ENCODE data around the gene SMARCD3.

SMARCD3 gene

DNA sequence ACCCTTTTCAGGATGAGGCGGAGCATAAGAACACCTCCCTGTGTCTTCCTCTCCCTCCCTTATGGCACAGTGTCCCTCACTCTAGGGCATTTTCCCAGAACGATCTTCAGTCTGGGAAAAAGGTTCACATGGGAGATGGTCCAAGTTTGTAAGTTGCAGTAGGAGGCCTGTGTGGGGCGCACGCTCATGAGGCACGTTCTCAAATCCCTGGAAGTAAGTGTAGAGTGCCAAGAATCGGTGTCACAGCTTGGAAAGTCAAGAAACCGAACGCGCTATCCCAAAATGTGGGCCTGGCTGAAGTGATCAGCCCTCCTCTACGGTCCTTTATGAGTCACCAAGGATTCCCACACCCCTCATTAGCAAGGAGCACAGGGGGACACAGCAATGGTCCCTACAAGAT lies 23.9 kb upstream of the SMARCD3 start:
- no peak for DNase-seq

DNA sequence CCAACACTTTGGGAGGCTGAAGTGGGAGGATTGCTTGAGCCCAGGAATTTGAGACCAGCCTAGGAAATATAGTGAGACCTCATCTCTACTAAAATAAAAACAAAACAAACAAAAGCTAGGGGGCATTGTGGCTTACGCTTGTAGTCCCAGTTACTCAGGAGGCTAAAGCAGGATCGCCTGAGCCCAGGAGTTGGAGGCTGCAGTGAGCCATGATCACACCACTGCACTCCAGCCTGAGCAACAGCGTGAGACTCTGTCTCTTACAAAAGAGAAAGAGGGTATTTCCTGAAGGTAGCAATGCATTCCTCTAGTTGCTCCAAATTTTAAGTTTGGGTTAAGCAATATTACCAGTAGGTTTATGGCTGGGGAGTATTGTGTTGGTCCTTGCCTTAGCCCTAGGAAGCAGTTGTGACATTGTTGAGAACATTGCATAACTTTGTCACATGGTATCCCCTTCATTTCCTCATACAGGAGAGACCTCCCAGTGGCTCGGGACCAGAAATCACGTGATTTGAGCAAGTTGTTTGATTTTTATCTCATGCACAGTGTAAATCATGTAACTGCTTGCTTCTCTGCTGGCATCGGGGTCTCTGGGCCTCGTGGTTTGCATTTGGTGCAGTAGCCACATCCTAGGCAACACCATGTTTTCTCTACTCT lies 23.3 kb upstream of the SMARCD3 start:
- DNase-seq: peak; percentile 36 to 48

- DNase-seq: no peak
These were observed 21.0 kb upstream of the SMARCD3 start for GRCh38 chr7:151269511-151269910.

DNA sequence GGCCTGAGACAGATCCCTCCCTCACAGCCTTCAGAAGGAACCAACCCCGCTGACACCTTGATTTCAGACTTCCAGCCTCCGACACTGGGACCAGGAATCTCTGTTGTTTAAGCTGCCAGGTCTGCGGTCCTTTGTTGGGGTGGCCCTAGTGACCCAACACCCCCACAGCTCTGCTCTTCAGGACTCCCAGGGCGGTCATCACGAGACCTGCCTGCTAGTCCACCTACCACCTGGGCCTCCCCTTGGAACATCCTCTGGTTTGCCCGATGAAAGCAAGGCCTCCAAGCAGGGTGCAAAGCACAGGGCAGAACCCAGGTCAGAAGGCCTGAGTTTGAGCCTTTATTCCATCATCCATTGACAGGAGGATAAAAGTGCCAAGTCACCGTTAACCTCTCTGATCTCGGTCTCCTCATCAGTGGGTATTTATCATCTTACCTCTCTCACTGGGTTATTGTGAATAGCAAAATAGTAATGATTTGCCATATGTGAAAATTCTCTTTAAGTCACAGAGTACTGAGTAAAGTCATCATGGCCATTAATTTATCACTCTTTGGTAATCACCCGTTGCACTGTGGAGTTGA lies 16.9 kb upstream of the SMARCD3 start:
- DNase-seq: no peak

- no peak for DNase-seq
These were observed 16.1 kb upstream of the SMARCD3 start for GRCh38 chr7:151264615-151265014.

DNA sequence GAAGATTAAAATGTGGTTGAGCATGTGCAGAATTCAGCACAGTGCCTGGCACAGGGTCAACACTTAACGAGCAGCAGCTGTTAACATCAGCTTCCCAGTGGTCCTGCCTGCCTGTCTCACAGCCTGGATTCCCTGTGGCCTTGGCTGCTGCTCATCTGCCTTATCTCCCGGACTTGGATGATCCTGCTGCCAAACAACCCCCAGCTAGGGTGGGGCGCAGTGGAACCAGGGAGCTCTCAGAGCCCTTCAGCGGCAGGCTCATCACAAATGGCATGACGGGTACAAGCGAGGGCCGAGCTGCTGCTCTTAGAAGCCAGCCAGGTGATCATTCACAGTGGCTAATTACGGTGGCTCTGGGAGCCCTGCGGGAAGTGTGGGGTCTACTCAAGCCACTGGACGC lies 13.0 kb upstream of the SMARCD3 start:
- DNase-seq: no peak

GRCh38 chr7:151260883-151261282 lies 12.4 kb upstream of the SMARCD3 start:
- no peak for DNase-seq

GRCh38 chr7:151260471-151260870 lies 12.0 kb upstream of the SMARCD3 start:
- DNase-seq: no peak

- DNase-seq: no peak
These were observed 9.5 kb upstream of the SMARCD3 start for GRCh38 chr7:151257990-151258389.

DNA sequence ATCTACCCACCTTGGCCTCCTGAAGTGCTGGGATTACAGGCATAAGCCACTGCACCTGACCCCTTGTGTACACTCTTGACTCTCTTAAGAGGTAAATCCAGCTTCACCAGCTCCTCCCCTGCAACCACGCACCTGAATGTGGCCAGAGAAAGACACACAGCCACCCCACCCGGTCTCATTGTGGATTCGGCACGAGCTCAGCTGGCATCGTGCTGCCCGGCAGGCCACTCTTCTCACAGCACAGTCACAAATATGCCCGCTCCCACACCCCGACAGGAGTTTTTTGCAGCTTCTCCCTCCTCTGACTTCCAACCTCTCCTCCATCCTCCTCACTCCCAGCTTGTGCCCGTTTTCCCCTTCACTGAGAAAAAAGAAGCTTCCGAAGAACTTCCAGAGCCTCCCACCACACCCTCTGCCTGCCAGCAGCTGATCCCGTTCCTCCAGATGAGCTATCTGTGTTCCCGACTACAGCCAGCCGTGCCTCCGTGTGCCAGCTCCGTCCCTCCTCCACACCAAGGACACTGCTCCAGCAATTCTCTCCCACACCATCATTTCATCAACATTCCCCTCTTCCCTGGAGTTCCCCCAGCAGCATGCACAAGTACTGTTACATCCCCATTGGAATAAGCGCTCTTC lies 8.0 kb upstream of the SMARCD3 start:
- no peak for DNase-seq

GRCh38 chr7:151255390-151255789 lies 6.9 kb upstream of the SMARCD3 start:
- no peak for DNase-seq

DNA sequence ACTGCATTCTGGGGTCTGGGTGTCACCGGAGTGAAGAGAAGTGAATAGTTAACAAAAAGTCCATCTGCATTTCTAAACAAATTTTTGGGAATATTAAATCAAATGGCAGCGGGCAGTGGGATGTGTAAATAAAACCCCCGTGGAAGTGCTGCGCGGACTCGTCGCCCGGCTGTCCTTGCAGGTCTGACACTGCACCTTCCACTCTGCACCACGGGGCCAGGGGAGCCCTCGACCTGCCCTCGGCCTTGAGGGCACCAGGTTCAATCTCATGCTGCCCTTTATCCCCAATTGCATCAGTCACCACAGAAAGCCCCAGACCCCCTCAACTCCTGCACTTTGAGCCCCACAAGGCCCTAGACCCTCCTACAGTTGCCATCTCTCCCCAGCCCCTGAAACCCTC lies 6.4 kb upstream of the SMARCD3 start:
- no peak for DNase-seq

DNA sequence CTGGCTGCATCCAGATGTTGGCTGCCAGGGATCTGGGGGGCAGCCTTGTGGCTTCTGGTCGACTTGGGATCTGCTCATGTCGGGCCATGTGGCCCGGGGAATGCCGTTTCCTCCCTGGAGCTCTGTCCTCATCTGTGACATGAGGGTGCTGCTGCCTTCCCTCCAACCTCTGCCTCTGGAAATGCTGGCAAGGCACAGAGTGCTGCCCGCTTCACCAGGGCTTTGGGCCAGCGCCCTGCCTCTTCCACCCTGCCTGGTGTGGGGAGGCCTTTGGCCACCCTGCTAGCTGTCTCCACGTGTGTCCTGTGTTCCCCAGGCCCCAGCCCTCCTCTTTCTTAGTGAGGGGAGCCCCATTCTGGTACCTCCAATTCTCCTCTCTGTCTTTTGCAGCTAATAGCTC lies 5.8 kb upstream of the SMARCD3 start:
- no peak for DNase-seq

- DNase-seq: no peak
These were observed 4.6 kb upstream of the SMARCD3 start for GRCh38 chr7:151252961-151253711.

GRCh38 chr7:151252561-151252835 lies 4.0 kb upstream of the SMARCD3 start:
- DNase-seq: no peak

DNA sequence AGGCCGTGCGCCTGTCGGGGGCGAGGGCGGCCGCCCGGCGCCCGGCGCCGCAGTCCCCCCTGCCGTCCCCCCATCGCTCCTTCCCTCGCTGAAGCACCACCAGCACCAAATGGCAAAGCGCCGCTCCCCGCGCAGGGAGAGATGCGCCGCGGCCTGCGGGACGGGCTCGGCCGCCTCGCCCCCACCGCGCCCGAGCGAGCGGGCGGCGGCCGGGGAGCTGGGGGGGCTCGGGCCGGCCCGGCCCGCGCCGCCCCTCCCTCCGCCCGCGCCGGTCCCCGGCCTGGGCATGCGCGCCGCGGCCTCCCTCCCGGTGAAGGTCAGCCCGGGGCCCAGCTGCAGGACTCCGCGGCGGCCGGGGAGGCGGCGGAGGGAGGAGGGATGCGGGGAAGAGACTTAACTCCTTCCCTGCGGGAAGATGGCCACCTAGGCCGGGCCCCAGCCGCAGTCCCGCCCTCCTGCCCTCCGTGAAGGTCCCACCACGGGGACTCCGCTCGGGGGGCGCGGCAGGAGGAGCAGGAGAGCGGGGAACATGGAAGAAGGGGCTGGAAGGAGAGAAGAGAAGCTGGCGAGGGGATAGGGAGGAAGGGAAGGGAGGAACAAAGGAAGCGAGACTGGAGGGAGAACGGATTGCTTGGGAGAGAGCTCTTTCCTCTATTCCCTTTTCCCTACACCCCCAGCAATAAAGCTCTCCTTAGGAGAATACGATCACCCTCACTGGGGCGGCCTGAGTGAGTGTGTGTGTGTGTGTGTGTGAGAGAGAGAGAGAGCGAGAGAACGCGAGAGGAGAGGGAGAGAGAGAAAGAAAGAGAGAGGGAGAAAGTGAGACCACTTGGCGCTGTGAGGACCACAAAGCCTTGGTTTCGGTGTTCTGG lies 3.4 kb upstream of the SMARCD3 start:
- DNase-seq: peak in 1 of 2 donors; percentile 34

DNA sequence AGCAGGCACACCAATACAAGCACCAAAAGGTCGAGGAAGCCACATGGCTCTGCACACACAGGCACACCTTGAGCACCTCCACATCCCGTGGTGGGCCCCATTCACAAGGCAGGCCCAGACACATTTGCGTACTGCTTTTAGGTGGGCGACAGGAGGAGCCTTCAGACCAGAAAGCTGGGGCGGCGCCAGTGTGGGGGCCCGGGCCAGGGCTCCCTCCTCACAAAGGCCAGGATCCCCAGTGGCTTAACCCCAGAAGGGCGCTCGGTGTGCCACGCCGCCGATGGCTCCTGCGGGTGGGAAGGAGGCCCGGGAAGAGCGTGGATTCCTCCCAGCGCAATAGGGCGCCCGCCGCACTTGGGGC lies 2.8 kb upstream of the SMARCD3 start:
- DNase-seq: no peak

GRCh38 chr7:151250181-151251132 lies 2.0 kb upstream of the SMARCD3 start:
- no peak for DNase-seq

GRCh38 chr7:151249732-151250072 lies 1.2 kb upstream of the SMARCD3 start:
- no peak for DNase-seq

- DNase-seq: peak; percentile 28 to 42
These were observed 689 bp upstream of the SMARCD3 start for GRCh38 chr7:151249034-151249731.

DNA sequence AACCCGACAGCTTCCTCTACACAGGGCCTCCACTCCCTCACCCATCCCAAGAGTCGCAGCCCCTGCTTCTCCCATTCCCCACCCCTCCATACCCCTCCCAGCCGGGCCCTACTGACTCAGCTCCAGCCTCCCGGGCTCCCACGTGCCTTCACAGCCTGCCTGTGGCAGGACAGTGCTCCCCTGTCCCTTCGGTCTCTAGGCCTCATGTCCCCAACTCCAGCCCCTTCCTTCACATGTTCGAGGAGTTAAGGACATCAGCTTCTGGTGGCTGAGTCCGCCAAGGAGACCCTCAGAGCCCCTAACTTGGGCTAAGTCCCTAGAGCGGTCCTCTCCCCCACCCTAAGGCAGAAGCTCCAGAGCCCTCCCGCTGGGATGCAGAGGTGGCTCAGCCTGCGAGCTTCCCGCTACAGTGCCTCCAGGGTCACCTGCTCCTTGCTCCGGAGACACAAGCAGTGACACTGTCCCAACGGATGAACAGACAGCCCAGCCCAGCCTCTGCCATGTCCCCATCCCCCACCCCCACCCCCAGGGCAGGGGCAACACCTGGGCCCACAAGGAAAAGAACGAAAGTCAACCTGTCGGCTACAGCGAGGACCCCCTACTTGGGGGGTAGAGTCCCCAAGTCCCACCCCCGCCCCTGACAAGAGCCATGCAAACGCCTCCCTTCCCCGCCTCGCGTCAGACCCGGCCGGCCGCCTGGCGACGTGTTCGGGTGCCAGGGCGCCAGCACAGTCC lies 716 bp downstream of the SMARCD3 start:
- no peak for DNase-seq
